SK-N-SH (cell line): ENCODE data around the gene PPP1R37. TPM values are rescaled to one million over a fixed set of nuclear protein-coding genes. Genes with fewer than 3 reads are reported as not detected.

Experiments
- CTCF ChIA-PET: fragments of 300-600, 350-600 bp; formaldehyde crosslinking; extraction: SDS; loops from one replicate; lab custom pipeline; 2021; lab: Yijun Ruan, JAX
- POLR2A ChIA-PET: fragments of 350-600 bp; sonication (Branson Sonifier 250); formaldehyde crosslinking; extraction: SDS; loops from one replicate; lab custom pipeline; 2020; ENCODE audit warnings: antibody characterized with exemption, inconsistent platforms; lab: Yijun Ruan, JAX
- DNase-seq: peaks from one replicate; pipeline ENCODE4 v3.0.0; 2012
- H2AFZ ChIP-seq: fragments of 200-600 bp; sonication (generic); 2 replicates; pipeline ENCODE4 v1.8.1; 2016; ENCODE audit warnings: antibody characterized with exemption, mild to moderate bottlenecking, low read depth
- H3F3A ChIP-seq: fragments of 200-600 bp; sonication (generic); replicated peaks from 2 replicates; pipeline ENCODE3; 2016; ENCODE audit warnings: antibody characterized with exemption, mild to moderate bottlenecking; ENCODE audit not compliant: insufficient read depth
- H3K27ac ChIP-seq, 2 experiments: fragments of 200-500 bp in 1 of 2; fragments of 200-600 bp in 1 of 2; sonication (Bioruptor generic) in 1 of 2; sonication (generic), shearing (Covaris generic) in 1 of 2; 2 replicates each; pipeline versions ENCODE4 v1.5.1 to v1.6.1; 2014 to 2016; ENCODE audit warnings: low read depth in 2 of 2, inconsistent platforms in 1 of 2, low read length in 1 of 2, mild to moderate bottlenecking in 1 of 2, mixed read lengths in 1 of 2
- H3K27me3 ChIP-seq: fragments of 200-600 bp; sonication (generic), shearing (Covaris generic); 2 replicates; pipeline ENCODE4 v1.6.1; 2016; ENCODE audit warnings: mixed run types; ENCODE audit not compliant: insufficient read depth
- H3K36me3 ChIP-seq, 2 experiments: fragments of 200-500 bp in 1 of 2; fragments of 200-600 bp in 1 of 2; sonication (Bioruptor generic) in 1 of 2; sonication (generic) in 1 of 2; replicated peaks in 1 of 2; 2 replicates each; pipeline versions ENCODE3 to v1.5.1; 2014 to 2016; ENCODE audit warnings: low read length in 1 of 2, mild to moderate bottlenecking in 1 of 2; ENCODE audit not compliant: insufficient read depth in 2 of 2, control insufficient read depth in 1 of 2
- H3K4me1 ChIP-seq, 2 experiments: fragments of 200-500 bp in 1 of 2; fragments of 200-600 bp in 1 of 2; sonication (Bioruptor generic) in 1 of 2; sonication (generic), shearing (Covaris generic) in 1 of 2; 2 replicates each; pipeline versions ENCODE4 v1.5.1 to v1.6.1; 2014 to 2016; ENCODE audit warnings: low read depth in 1 of 2, low read length in 1 of 2, mixed run types in 1 of 2; ENCODE audit not compliant: insufficient read depth in 2 of 2, control insufficient read depth in 1 of 2
- H3K4me2 ChIP-seq: fragments of 200-600 bp; sonication (generic), shearing (Covaris generic); 2 replicates; pipeline ENCODE4 v1.6.1; 2017; ENCODE audit warnings: mixed run types
- H3K4me3 ChIP-seq, 2 experiments: fragments of 200-500 bp in 1 of 2; fragments of 200-600 bp in 1 of 2; sonication (Bioruptor generic) in 1 of 2; sonication (generic), shearing (Covaris generic) in 1 of 2; 2 replicates each; pipeline versions ENCODE4 v1.5.1 to v1.8.1; 2014 to 2016; ENCODE audit warnings: low read depth in 2 of 2, inconsistent platforms in 1 of 2, low read length in 1 of 2, mild to moderate bottlenecking in 1 of 2, mixed read lengths in 1 of 2, moderate library complexity in 1 of 2
- H3K79me2 ChIP-seq: fragments of 200-600 bp; sonication (generic); 2 replicates; pipeline ENCODE4 v1.8.1; 2017; ENCODE audit warnings: mild to moderate bottlenecking; ENCODE audit not compliant: insufficient read depth
- H3K9ac ChIP-seq: fragments of 200-600 bp; sonication (generic); 2 replicates; pipeline ENCODE4 v1.6.1; 2017; ENCODE audit warnings: mixed run types
- H3K9me2 ChIP-seq: fragments of 200-600 bp; sonication (generic); 2 replicates; pipeline ENCODE4 v1.6.1; 2017; ENCODE audit warnings: mixed run types
- H3K9me3 ChIP-seq: fragments of 200-600 bp; sonication (generic); 2 replicates; pipeline ENCODE4 v1.6.1; 2017; ENCODE audit warnings: mixed run types, mild to moderate bottlenecking, moderate library complexity
- H4K20me1 ChIP-seq: fragments of 200-600 bp; sonication (generic); 2 replicates; pipeline ENCODE4 v1.6.1; 2017; ENCODE audit warnings: mild to moderate bottlenecking, mixed run types; ENCODE audit not compliant: insufficient read depth
- CHD2 ChIP-seq: fragments of 150-350 bp; IDR thresholded peaks from 2 replicates; pipeline ENCODE4 v1.6.1; 2018; ENCODE audit warnings: low read length; ENCODE audit not compliant: partially characterized antibody
- CTCF ChIP-seq: fragments of 200-600 bp; sonication (generic); IDR thresholded peaks from 2 replicates; pipeline ENCODE4 v1.6.1; 2017; ENCODE audit warnings: antibody characterized with exemption, mild to moderate bottlenecking, moderate library complexity
- EZH2phosphoT487 ChIP-seq: fragments of 200-600 bp; sonication (generic); IDR thresholded peaks from 2 replicates; pipeline ENCODE4 v1.6.1; 2017; ENCODE audit warnings: low read depth, mixed run types, mild to moderate bottlenecking, antibody characterized with exemption, moderate library complexity, borderline replicate concordance
- FOSL2 ChIP-seq: IDR thresholded peaks from 2 replicates; pipeline ENCODE4 v1.4.0; 2012; ENCODE audit warnings: low read depth, mild to moderate bottlenecking, moderate library complexity, borderline replicate concordance
- RCOR1 ChIP-seq: fragments of 150-350 bp; IDR thresholded peaks from 2 replicates; pipeline ENCODE4 v1.6.1; 2017; ENCODE audit warnings: antibody characterized with exemption, low read length
- REST ChIP-seq: IDR thresholded peaks from 2 replicates; pipeline ENCODE4 v1.6.1; 2012; ENCODE audit warnings: mild to moderate bottlenecking, low read depth, low read length, moderate library complexity
- RXRA ChIP-seq: IDR thresholded peaks from 2 replicates; pipeline ENCODE4 v1.4.0; 2012; ENCODE audit warnings: low read depth, mild to moderate bottlenecking, borderline replicate concordance
- SMC3 ChIP-seq: IDR thresholded peaks from 2 replicates; pipeline ENCODE4 v1.6.1; 2012; ENCODE audit warnings: low read depth, low read length, improper control_type of control experiment
- TCF12 ChIP-seq: IDR thresholded peaks from 2 replicates; pipeline ENCODE4 v1.4.0; 2012
- USF2 ChIP-seq: fragments of 150-350 bp; IDR thresholded peaks from 2 replicates; pipeline ENCODE4 v1.6.1; 2017; ENCODE audit warnings: antibody characterized with exemption, low read length, low read depth, borderline replicate concordance
- WGBS: methylation state at CpG from one replicate; pipeline ENCODE4 v1.1.6; 2017; ENCODE audit warnings: low lambda C conversion rate; 5-methylcytosine and 5-hydroxymethylcytosine counted together
- polyA plus RNA-seq, 3 experiments: library from polyadenylated mRNA; depleted of rRNA; stranded (reverse); fragments of >200 nt; gene quantifications; 2 replicates each; pipeline ENCODE4 v1.2.3, GENCODE V29; 2012

PPP1R37 gene
- polyA plus RNA-seq, 1 of the 3 experiments (the other 2 are of a cell fraction), result 24.4 TPM

GRCh38 chr19:45070861-45071544, 22.0 kb upstream of the PPP1R37 start:
- no peak overlapping the region for H3K27ac ChIP-seq

GRCh38 chr19:45071545-45071938, 21.4 kb upstream of the PPP1R37 start:
- Histone ChIP-seq H3K9me3 (no peaks in the 10 kb centered on the region), H3K4me3 (no peak overlapping the region), H3F3A (peaks cover 4% of the 10 kb centered on the region), H3K9me2 (no peaks in the 10 kb centered on the region), H3K36me3 (peaks cover 4 to 39% of the 10 kb centered on the region in 2 experiments), H3K9ac (no peak overlapping the region), H3K79me2 (no peaks in the 10 kb centered on the region), H4K20me1 (no peaks in the 10 kb centered on the region), H3K27me3 (no peaks in the 10 kb centered on the region), H3K4me1 (no peaks in the 10 kb centered on the region), H3K27ac (no peak overlapping the region), H2AFZ (no peak overlapping the region), H3K4me2 (no peak overlapping the region)
- peak; percentile 36 for DNase-seq
- POLR2A ChIA-PET, result interaction anchor here (1.0 kb wide), 1 partner anchor 107 kb away, joined by 3 read pairs; the partner anchor contains the start of genes BLOC1S3 and TRAPPC6A
- no peak for TF ChIP-seq TCF12
- TF ChIP-seq EZH2phosphoT487, result no peak
- no peak for TF ChIP-seq CHD2
- no peak for TF ChIP-seq REST
- 88% methylated on average over 16 of the region's 25 CpGs for WGBS
- CTCF ChIA-PET, result interaction anchor here (5.5 kb wide), 1 partner anchor 12 kb away, joined by 43 read pairs; no protein-coding TSS in a partner anchor

More at GRCh38 chr19:45070861-45071544, 22.0 kb upstream of the PPP1R37 start:
- peaks cover 4% of the 10 kb centered on the region for H3F3A ChIP-seq
- H3K36me3 ChIP-seq, result peaks cover 4 to 39% of the 10 kb centered on the region in 2 experiments
- H4K20me1 ChIP-seq, result no peaks in the 10 kb centered on the region
- TF ChIP-seq RXRA, result no peak
- no peak for TF ChIP-seq USF2
- no peak for TF ChIP-seq FOSL2
- TF ChIP-seq RCOR1, result no peak
- no peak for TF ChIP-seq CTCF
- no peak for TF ChIP-seq SMC3
- H2AFZ ChIP-seq, result no peak overlapping the region
- no peak overlapping the region for H3K4me2 ChIP-seq
- H3K4me3 ChIP-seq, result no peak overlapping the region
- DNase-seq, result peak; percentile 31
- H3K4me1 ChIP-seq, result no peaks in the 10 kb centered on the region
- H3K27me3 ChIP-seq, result no peaks in the 10 kb centered on the region
- H3K9me2 ChIP-seq, result no peaks in the 10 kb centered on the region
- WGBS, result 90% methylated on average over 8 of the region's 19 CpGs
- CTCF ChIA-PET, result interaction anchor here (5.5 kb wide), 1 partner anchor 12 kb away, joined by 43 read pairs; no protein-coding TSS in a partner anchor
- POLR2A ChIA-PET, result no interaction called here
- H3K79me2 ChIP-seq, result no peaks in the 10 kb centered on the region
- no peak overlapping the region for H3K9ac ChIP-seq
- no peaks in the 10 kb centered on the region for H3K9me3 ChIP-seq
